ENCODE data around the gene MAP3K10.
"Not testable (repeated sequence)": the region's sequence is repeated elsewhere in the genome, so short reads cannot be mapped to it uniquely, and the experiment has no call there.

The MAP3K10 gene

DNA sequence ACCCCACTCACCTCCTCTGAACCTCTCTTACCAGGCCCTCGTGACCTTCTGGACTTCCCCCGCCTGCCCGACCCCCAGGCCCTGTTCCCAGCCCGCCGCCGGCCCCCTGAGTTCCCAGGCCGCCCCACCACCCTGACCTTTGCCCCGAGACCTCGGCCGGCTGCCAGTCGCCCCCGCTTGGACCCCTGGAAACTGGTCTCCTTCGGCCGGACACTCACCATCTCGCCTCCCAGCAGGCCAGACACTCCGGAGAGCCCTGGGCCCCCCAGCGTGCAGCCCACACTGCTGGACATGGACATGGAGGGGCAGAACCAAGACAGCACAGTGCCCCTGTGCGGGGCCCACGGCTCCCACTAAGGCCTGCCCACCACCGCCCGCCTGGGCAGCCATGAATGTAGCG is 23.7 kb downstream of the MAP3K10 start:
- FAIRE-seq (no peak), DNase-seq (ENCODE audit: extremely low spot score, insufficient read length, low read depth) (no peak)

DNA sequence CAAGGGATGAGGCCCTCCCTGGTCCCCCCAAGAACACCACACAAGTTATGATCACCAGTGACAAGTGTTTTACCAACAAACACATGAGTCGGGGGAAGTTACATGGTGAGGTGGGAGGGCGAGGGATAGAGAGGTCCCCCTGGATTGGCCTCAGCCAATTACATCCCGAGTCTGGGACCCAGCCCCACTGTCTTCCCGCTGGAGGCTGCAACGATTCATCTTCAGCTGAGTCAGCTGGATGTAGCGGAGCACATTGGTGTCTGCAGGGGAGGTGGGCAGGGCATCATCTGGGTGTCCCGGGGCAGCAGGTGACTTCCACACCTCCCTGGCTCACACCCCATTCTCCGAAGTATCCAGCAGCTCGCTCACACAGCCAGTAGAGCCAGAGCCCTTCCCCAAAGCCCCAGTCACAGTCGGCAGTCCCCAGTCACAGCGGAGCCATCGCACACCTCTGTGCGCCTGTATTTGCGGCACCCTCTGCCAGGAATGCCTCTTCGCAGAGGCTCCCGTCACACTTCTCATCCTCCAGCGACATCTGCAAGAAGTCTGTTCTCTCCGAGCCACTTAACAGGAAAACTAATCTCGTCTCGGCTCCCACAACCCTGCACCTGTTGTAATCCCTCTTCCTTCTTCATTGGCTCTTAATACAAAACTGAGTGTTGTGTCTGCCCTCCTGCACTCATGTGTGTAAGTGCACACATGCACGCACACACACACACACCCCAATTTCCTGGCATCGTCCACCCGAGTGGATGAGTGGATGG is 25.0 kb downstream of the MAP3K10 start:
- no peak for FAIRE-seq

DNA sequence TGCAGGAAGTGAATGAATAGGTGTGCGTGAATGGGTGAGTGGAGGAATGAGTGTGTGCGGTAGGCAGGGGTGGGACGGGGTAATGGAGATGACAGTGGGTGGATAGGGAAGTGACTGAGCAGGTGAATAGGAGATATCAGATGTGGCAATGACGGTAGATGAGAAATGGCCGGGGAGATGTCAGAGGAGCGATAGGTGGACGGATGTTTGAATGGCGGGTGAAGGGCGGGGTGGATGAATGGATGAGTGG is 25.5 kb downstream of the MAP3K10 start:
- DNase-seq (ENCODE audit: extremely low spot score, insufficient read length, low read depth) (no peak), FAIRE-seq (no peak)

More for the DNA sequence above, 25.0 kb downstream of the MAP3K10 start:
- no peak for DNase-seq (ENCODE audit: extremely low spot score, insufficient read length, low read depth)

GRCh38 chr19:40217027-40217810 is 26.0 kb downstream of the MAP3K10 start:
- FAIRE-seq (no peak), DNase-seq (ENCODE audit: extremely low spot score, insufficient read length, low read depth) (no peak)

GRCh38 chr19:40217934-40218890 is 27.0 kb downstream of the MAP3K10 start, which contains the start of gene TTC9B:
Gene TTC9B, minus strand, starts transcription at chr19:40218384. Its CDS starts 3 bp downstream, at chr19:40218381.
- DNase-seq (ENCODE audit: extremely low spot score, insufficient read length, low read depth) (peak; percentile 39), FAIRE-seq (no peak)

- DNase-seq (ENCODE audit: extremely low spot score, insufficient read length, low read depth); FAIRE-seq: not testable (repeated sequence)
Observed at GRCh38 chr19:40219029-40219428, 27.8 kb downstream of the MAP3K10 start.

DNA sequence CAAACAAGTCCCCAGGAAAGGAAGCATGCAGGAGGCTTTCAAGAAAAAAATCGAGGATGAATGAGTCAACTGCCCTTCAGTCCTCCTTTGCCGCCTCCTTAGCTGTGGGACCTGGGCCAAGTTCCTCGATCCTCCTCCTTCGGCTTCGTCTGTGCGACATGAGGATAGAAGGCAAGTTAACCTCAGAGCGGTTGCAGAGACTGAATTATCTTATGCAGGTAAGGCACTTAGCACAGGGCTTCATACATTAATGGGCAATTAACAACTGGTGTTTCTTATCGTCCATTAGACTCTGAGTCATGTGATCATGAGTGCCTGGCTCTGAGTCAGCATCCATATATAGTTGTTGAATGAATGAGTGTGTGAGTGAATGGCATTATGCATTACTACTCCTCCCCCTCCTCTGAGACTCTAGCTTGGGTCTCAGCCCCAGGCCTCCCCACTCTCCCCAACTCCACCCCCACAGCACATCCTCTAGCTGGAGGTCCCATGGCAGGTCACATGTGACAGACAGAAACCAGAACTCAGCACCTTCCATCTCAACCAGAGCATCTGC is 28.6 kb downstream of the MAP3K10 start:
- DNase-seq (ENCODE audit: extremely low spot score, insufficient read length, low read depth) (no peak), FAIRE-seq (no peak)

DNA sequence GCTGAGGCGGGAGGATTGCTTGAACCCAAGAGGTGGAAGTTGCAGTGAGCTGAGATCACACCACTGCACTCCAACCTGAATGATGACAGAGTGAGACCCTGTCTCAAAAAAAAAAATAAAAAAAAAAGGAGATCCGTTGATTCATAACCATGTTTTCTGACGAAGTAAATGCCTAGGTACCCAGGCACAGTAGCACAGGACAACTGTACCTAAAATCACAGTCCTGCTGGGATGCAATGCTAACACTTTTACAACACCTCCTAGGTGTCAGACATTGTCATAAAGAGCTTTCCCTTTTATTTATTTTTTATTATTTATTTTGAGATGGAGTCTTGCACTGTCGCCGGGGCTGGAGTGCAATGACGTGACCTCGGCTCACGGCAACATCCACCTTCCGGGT is 29.4 kb downstream of the MAP3K10 start:
- no peak for FAIRE-seq

DNA sequence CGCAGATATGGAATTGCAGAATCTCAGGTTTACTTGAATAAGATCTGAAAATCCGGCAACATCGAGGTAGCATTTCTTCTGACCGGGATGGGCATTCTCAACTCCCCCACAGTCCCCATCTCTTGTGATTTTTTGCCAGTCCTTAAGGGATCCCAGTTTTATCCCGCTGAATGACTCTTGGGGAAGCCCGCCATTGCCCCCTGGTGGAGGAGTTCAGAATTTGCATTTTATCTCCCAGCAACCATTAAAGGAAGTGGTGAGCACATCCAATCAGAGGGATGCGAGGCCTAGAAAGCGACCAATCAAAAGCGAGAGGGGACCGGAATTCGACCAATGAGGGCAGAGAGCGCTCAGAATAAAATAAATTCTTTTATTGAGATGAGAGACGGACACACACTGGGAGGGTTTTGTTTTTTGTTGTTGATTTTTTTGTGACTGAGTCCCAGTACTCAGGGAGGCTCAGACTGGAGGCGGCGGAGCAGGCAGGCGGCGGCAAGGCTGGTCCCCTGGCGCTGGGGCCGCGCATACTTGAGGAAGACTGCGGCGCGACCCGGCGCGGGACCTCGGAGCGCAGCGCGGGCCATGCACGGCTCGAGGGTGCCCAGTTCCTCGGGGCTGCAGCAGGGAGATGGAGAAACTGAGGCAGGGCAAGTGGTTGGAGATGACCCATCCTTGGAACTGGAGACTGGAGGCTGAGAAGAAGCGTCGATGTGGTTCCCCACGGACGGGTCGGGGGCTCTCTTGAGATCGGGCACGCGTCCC is 30.8 kb downstream of the MAP3K10 start:
- peak; percentile 91 for DNase-seq (ENCODE audit: extremely low spot score, insufficient read length, low read depth)
- FAIRE-seq: peak; percentile 84

More for the DNA sequence above, 29.4 kb downstream of the MAP3K10 start:
- no peak for DNase-seq (ENCODE audit: extremely low spot score, insufficient read length, low read depth)

DNA sequence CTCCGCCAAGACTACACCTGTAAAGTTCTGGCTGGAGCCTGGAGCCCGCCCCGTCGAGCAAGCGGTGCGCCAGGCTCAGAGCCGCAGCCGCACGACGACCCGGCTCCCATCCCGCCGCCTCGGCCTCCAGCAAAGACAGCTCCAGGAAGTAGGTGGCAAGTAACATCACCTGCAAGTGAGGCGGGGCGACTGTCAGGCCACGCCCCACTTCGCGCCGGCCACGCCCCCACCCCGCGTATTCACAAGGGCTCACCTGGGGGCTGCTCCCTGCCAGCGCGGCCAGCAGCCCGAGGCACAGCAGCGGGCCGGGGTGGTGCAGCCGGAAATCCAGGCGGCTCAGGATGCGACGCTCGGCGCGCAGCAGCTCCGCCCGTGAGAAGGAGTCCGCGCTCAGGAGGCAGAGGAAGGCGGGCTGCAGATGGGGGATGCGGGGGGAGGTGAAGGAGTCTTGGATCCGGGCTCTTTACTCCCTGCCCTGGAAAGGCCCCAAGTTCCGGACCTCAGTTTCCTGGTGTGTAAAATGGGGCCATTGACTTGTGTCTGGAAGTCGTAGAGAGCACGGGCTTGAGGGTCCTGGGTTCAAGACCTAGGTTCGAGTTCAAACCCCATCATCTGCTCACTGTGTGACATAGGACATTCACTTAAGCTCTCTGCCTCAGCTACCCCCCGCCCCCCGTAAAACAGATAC is 32.1 kb downstream of the MAP3K10 start:
- no peak for DNase-seq (ENCODE audit: extremely low spot score, insufficient read length, low read depth)
- FAIRE-seq: no peak

- DNase-seq (ENCODE audit: extremely low spot score, insufficient read length, low read depth) (no peak), FAIRE-seq (no peak)
Observed at GRCh38 chr19:40224342-40225150, 33.3 kb downstream of the MAP3K10 start.

DNA sequence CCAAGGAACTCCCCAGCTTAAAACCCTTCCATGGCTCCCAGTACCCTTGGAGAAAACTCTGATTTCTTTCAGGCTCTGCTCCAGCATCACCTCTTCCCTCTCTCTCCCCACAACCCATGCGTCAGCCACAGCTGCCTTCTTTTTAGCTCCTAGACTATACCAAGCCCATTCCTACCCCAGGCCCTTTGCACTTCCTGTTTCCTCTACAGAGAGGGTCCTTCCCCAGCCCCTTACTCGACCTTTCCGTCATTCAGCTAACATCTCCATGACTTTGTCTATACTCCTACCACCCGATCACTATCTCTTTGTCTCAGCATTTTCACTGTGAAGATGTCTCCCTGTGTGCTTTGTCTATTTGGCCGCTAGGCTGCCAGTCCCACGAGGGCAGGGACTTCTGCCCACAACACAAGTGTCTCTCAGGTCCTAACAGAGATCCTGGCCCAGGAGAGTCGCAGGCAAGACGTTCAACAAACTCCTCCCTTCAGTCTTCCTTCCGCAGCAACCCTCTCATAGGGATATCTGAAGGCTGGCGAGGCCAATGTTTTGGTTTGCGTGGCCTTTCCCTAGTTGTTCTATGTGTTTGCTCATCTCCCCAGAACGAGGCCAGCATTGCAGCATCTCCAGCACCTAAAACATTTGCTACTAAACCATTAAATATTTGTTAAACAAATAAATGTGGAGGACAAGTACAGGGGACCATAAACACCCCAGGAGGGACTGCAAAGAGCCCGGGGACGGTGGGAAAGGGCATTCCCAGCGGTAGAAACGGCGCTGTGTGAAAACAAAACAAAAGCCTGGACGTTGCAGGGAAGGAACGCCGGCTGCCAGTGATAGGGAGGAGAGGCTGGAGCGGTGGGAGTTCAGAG is 34.4 kb downstream of the MAP3K10 start:
- no peak for DNase-seq (ENCODE audit: extremely low spot score, insufficient read length, low read depth)

DNA sequence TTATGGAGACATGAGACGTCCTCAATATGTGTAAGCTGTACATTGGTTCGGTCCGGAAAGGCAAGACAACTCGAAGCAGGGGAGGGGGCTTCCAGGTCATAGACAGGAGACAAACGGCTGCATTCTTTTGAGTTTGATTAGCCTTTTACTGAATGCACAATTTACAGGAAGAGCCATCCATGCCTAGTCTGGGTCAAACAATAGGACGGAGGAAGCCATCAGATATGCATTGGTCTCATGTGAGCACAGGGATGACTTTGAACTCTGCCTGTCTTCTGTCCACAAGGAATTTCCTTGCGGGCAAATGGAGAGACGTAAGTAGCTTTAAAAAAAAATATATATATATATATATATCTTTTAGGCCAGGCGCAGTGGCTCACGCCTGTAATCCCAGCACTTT is 37.1 kb downstream of the MAP3K10 start:
- no peak for DNase-seq (ENCODE audit: extremely low spot score, insufficient read length, low read depth)
- no peak for FAIRE-seq

More for the DNA sequence above, 34.4 kb downstream of the MAP3K10 start:
- FAIRE-seq: no peak

- FAIRE-seq (no peak), DNase-seq (ENCODE audit: extremely low spot score, insufficient read length, low read depth) (no peak)
Observed at GRCh38 chr19:40228863-40229262, 37.6 kb downstream of the MAP3K10 start.

DNA sequence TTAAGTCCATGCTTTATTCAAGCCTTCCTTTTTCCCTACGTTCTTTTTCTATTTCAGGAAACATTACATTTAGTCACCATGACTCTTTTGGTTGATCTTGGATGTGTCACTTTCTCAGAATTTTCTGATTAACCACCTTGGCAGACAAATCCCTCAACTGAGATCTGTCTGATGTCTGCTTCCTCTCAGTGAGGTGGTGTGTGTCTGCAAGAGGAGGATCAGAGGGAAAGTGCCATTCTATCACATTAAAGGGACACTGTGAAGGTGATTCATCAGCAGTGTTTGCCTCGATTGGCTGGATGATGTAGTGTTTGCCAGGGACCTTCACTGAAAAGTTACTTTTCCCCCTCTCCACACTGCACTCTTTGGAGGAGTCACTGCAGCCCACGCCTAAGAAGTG is 38.3 kb downstream of the MAP3K10 start:
- FAIRE-seq (no peak), DNase-seq (ENCODE audit: extremely low spot score, insufficient read length, low read depth) (no peak)

DNA sequence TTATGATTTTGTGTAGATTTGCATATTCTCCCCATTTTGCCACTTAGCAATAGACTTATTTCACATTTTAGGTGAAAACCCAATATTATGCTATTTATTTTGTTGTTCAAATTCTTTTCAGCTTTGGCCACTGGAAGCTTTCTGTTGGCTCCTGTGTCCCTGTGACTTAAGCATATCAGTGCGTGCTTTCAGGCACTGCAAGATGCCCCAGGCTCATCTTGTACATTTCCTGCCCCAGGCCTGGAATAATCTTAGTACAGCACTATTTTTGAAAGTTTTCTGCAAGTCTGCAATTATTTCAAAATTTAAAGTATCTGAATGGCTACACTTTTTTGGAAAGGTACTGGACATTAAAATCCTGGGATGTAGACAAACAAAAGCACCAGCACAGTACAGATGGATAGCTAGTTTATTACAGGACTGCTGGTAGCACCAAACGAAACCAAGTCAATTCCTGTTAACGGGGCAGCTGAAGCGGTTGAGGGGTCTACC is 38.7 kb downstream of the MAP3K10 start:
- FAIRE-seq: no peak
- no peak for DNase-seq (ENCODE audit: extremely low spot score, insufficient read length, low read depth)

DNA sequence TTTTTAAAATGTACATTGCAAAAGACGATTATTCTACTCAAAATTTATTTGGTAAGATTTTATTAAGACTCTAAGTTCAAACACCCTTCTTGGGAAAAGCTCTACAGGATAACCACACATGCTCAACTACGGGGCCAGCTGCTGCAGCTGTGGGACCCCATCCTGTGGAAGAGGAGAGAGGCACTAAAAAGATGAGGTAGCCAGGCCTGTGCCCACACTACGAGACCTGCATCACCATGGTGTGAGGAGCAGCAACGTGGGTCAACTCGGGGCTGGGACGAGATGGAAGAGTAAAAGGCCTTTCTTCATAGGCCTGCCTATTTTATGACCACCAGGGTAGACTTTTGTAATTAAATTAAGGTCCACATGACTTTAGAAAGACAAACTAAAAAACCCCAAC is 39.8 kb downstream of the MAP3K10 start:
- no peak for DNase-seq (ENCODE audit: extremely low spot score, insufficient read length, low read depth)
- no peak for FAIRE-seq

Measured in GM18507 (cell line).